GM12875 (cell line): ENCODE measurements around the gene COL25A1.

ENCODE experiments used
- H3K4me3 ChIP-seq: one replicate; pipeline ENCODE4 v1.5.1; 2011; ENCODE audit warnings: low read depth, low read length, control low read depth
- CTCF ChIP-seq: IDR thresholded peaks from 2 replicates; pipeline ENCODE4 v1.5.1; 2011; ENCODE audit warnings: low read depth, mild to moderate bottlenecking, control low read depth, inconsistent platforms, low read length, moderate library complexity, borderline replicate concordance; ENCODE audit not compliant: insufficient read depth

Gene COL25A1

GRCh38 chr4:109218288-109218687 lies 84.2 kb downstream of the COL25A1 start:
- no peak overlapping the region for H3K4me3 ChIP-seq
- no peak for TF ChIP-seq CTCF

- no peak for TF ChIP-seq CTCF
- H3K4me3 ChIP-seq, result no peak overlapping the region
Measured at GRCh38 chr4:109216085-109216696, 86.3 kb downstream of the COL25A1 start.

DNA sequence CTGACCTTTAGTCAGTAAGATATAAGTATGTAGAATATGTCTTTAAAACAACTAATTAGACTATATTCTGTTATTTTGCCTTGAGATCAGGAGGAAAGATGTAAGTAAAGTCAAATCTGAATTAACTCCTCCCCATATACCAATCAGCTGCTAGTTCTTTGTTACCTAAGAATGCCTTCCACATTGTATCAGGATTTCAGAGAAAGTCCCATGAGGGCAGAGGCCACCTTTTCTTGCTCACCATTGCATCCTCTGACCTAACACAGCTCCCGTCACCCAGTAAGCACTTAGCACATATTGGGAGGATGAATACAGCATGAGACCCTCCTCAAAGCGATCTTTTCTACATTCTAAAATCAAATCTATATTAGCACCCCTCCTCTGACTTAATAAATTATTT lies 87.0 kb downstream of the COL25A1 start:
- no peak overlapping the region for H3K4me3 ChIP-seq
- no peak for TF ChIP-seq CTCF

GRCh38 chr4:109214622-109215301 lies 87.7 kb downstream of the COL25A1 start:
- TF ChIP-seq CTCF, result no peak
- no peak overlapping the region for H3K4me3 ChIP-seq

DNA sequence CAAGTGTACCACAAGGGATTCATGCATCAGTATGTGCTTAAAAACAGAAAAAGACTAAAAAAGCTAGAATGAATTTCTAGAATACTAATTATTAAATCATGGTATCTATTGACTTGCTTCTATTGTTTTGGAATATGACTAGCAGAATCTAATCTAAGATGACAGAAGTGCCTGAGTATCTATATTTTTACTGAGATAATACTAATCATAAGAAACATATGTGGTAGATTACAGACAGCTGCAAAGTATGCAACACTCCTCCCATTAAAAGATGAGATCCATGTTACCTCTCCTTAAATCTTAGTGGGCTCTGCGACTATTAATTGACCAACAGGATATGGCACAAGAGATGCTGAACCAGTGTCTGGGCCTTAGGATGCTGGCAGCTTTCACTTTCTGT lies 89.4 kb downstream of the COL25A1 start:
- H3K4me3 ChIP-seq, result no peak overlapping the region
- TF ChIP-seq CTCF, result no peak

DNA sequence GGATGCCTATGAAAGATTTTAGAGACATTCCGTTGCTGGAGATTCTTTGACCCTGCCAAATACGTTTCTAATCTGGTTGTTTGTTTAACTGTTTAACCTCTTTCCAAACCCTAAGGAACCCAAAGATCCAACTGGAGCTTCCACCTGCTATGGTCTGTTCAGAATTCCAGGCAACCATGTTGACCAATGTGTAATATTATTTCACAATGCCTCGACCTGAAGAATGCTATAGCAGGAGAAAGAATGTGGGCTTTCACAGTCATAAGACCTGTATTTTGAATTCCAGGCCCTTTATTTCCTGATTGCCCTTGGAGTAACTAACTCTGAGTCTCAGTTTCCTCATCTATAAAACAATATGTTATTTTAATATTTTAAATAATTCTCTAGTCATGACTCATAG lies 90.8 kb downstream of the COL25A1 start:
- TF ChIP-seq CTCF, result no peak

DNA sequence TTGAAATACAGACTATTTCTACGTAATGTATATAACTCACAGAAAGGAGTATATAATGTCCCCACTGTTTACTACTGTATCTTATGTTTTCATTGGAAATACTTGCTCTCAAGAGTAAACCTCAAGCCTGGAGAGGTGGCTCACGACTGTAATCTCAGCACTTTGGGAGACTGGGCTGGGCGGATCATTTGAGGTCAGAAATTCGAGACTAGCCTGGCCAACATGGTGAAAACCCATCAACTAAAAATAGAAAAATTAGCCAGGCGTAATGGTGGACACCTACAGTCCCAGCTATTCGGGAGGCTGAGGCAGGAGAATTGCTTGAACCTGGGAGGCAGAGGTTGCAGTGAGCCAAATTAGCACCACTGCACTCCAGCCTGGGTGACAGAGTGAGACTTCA lies 92.8 kb downstream of the COL25A1 start:
- H3K4me3 ChIP-seq, result no peak overlapping the region
- TF ChIP-seq CTCF, result no peak

More for the DNA sequence above, 90.8 kb downstream of the COL25A1 start:
- H3K4me3 ChIP-seq, result no peak overlapping the region
